HEK293 (cell line): ENCODE measurements around the gene ACP4.
A peak's percentile ranks its signal among the peaks of the same experiment; 100 is the strongest.

Source experiments
- CTCF ChIA-PET: fragments of 350-600 bp; formaldehyde crosslinking; extraction: SDS; loops from one replicate; lab custom pipeline; 2021; ENCODE audit warnings: antibody characterized with exemption; lab: Yijun Ruan, JAX
- POLR2A ChIA-PET: fragments of 300-600 bp; formaldehyde crosslinking; extraction: SDS; loops from one replicate; lab custom pipeline; 2020; ENCODE audit warnings: antibody characterized with exemption, inconsistent platforms; lab: Yijun Ruan, JAX
- H3K27ac ChIP-seq: fragments of 200-500 bp; sonication (Bioruptor generic); 2 replicates; pipeline ENCODE4 v1.5.1; 2014; ENCODE audit warnings: low read depth, low read length, control low read depth, inconsistent platforms; ENCODE audit errors: extremely low read depth
- H3K36me3 ChIP-seq, 2 experiments: fragments of 200-500 bp in 1 of 2; sonication (Bioruptor generic) in 1 of 2; 1 replicate in 1 of 2; 2 replicates in 1 of 2; pipeline ENCODE4 v1.5.1; 2014 to 2017; ENCODE audit warnings: inconsistent platforms in 2 of 2, low read length in 2 of 2; ENCODE audit not compliant: control insufficient read depth in 2 of 2, insufficient read depth in 1 of 2
- H3K4me1 ChIP-seq: fragments of 200-500 bp; sonication (Bioruptor generic); 2 replicates; pipeline ENCODE4 v1.5.1; 2014; ENCODE audit warnings: mild to moderate bottlenecking, low read length, inconsistent platforms; ENCODE audit not compliant: control insufficient read depth, insufficient read depth
- H3K4me3 ChIP-seq: 2 replicates; pipeline ENCODE4 v1.5.1; 2011; ENCODE audit warnings: low read depth, mild to moderate bottlenecking, control low read depth, low read length, moderate library complexity
- H3K9me3 ChIP-seq: fragments of 200-500 bp; sonication (Bioruptor generic); 2 replicates; pipeline ENCODE4 v1.5.1; 2014; ENCODE audit warnings: low read depth, low read length, inconsistent platforms; ENCODE audit not compliant: control insufficient read depth, insufficient read depth
- BCL11A ChIP-seq: fragments of 450-650 bp; formaldehyde crosslinking; IDR thresholded peaks from 2 replicates; pipeline ENCODE4 v1.5.1; 2016; ENCODE audit warnings: low read depth, missing biosample characterization, missing genetic modification characterization
- EGR2 ChIP-seq: fragments of 450-650 bp; formaldehyde crosslinking; IDR thresholded peaks from 2 replicates; pipeline ENCODE4 v1.5.1; 2016; ENCODE audit warnings: low read depth, missing biosample characterization, missing genetic modification characterization
- GLI2 ChIP-seq: fragments of 450-650 bp; formaldehyde crosslinking; IDR thresholded peaks from 2 replicates; pipeline ENCODE4; 2017; ENCODE audit warnings: missing biosample characterization, missing genetic modification characterization, low read depth, borderline replicate concordance
- IKZF3 ChIP-seq: fragments of 450-650 bp; IDR thresholded peaks from 2 replicates; pipeline ENCODE4 v1.5.0; 2018; ENCODE audit warnings: missing biosample characterization, mild to moderate bottlenecking, missing genetic modification characterization, moderate library complexity
- TRIM28 ChIP-seq: IDR thresholded peaks from 2 replicates; pipeline ENCODE4 v1.6.1; 2011; ENCODE audit warnings: low read length, control low read depth, borderline replicate concordance
- ZBTB17 ChIP-seq: fragments of 450-650 bp; formaldehyde crosslinking; IDR thresholded peaks from 2 replicates; pipeline ENCODE4 v1.5.1; 2016; ENCODE audit warnings: missing biosample characterization, missing genetic modification characterization
- ZNF10 ChIP-seq: fragments of 450-650 bp; formaldehyde crosslinking; IDR thresholded peaks from 2 replicates; pipeline ENCODE4 v1.5.1; 2017; ENCODE audit warnings: missing biosample characterization, missing genetic modification characterization
- ZNF157 ChIP-seq: fragments of 450-650 bp; formaldehyde crosslinking; IDR thresholded peaks from 2 replicates; pipeline ENCODE4 v1.5.1; 2016; ENCODE audit warnings: missing biosample characterization, missing genetic modification characterization
- ZNF174 ChIP-seq: fragments of 450-650 bp; formaldehyde crosslinking; IDR thresholded peaks from 2 replicates; pipeline ENCODE4 v1.5.0; 2017; ENCODE audit warnings: missing biosample characterization, mild to moderate bottlenecking, missing genetic modification characterization
- ZNF302 ChIP-seq: fragments of 450-650 bp; formaldehyde crosslinking; IDR thresholded peaks from 2 replicates; pipeline ENCODE4 v1.5.1; 2016; ENCODE audit warnings: missing biosample characterization, missing genetic modification characterization, low read depth
- ZNF391 ChIP-seq: fragments of 450-650 bp; formaldehyde crosslinking; IDR thresholded peaks from 2 replicates; pipeline ENCODE4 v1.5.1; 2016; ENCODE audit warnings: low read depth, missing biosample characterization, missing genetic modification characterization, borderline replicate concordance
- ZNF473 ChIP-seq: fragments of 450-650 bp; formaldehyde crosslinking; IDR thresholded peaks from 2 replicates; pipeline ENCODE4 v1.5.1; 2017; ENCODE audit warnings: missing biosample characterization, missing genetic modification characterization
- ZNF560 ChIP-seq: fragments of 450-650 bp; formaldehyde crosslinking; IDR thresholded peaks from 2 replicates; pipeline ENCODE4 v1.5.1; 2017; ENCODE audit warnings: missing biosample characterization, missing genetic modification characterization, borderline replicate concordance
- ZNF623 ChIP-seq: fragments of 450-650 bp; formaldehyde crosslinking; IDR thresholded peaks from 2 replicates; pipeline ENCODE4 v1.5.1; 2016; ENCODE audit warnings: missing biosample characterization, missing genetic modification characterization
- ZSCAN16 ChIP-seq: fragments of 450-650 bp; formaldehyde crosslinking; IDR thresholded peaks from 2 replicates; pipeline ENCODE4 v1.5.1; 2016; ENCODE audit warnings: missing biosample characterization, missing genetic modification characterization
- TF ChIP-seq, protein P1 (sequence below): fragments of 450-650 bp; formaldehyde crosslinking; IDR thresholded peaks from 2 replicates; pipeline ENCODE4 v1.5.1; 2016; ENCODE audit warnings: missing biosample characterization, missing genetic modification characterization
- TF ChIP-seq, protein P2 (sequence below): fragments of 450-650 bp; formaldehyde crosslinking; IDR thresholded peaks from 2 replicates; pipeline ENCODE4 v1.5.1; 2016; ENCODE audit warnings: missing biosample characterization, missing genetic modification characterization
- TF ChIP-seq, protein P3 (sequence below): sonication (generic); formaldehyde crosslinking; IDR thresholded peaks from 2 replicates; pipeline ENCODE4 v1.8.1; 2022; ENCODE audit warnings: mild to moderate bottlenecking, moderate library complexity, missing genetic modification reagents
- TF ChIP-seq, protein P4 (sequence below): fragments of 450-650 bp; formaldehyde crosslinking; IDR thresholded peaks from 2 replicates; pipeline ENCODE4 v1.5.1; 2017; ENCODE audit warnings: missing biosample characterization, missing genetic modification characterization
- TF ChIP-seq, protein P5 (sequence below): fragments of 450-650 bp; formaldehyde crosslinking; IDR thresholded peaks from 2 replicates; pipeline ENCODE4 v1.5.1; 2016; ENCODE audit warnings: missing biosample characterization, missing genetic modification characterization
- TF ChIP-seq, protein P6 (sequence below): fragments of 450-650 bp; formaldehyde crosslinking; conservative IDR thresholded peaks from 2 replicates; pipeline ENCODE4 v1.5.1; 2016; ENCODE audit warnings: low read depth, missing biosample characterization, missing genetic modification characterization

ACP4 gene

DNA sequence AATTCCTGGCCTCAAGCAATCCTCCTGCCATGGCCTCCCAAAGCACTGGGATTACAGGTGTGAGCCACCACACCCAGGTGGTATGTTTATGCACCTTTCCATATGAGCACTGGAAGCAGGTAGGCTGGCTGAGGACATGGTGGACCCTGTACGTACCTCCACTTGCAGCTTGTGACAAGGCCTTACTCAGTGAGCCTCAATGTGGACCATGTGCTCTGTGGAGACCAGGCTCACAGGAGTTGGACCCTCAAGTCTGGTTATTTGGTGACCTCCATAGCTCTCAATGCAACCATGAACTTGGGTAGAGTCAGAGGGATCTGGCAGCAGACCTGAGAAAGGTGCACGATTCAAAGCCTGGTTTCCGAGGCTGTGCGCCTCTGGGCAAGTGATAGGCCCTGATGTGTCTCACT, 5.5 kb downstream of the ACP4 start:
- TF ChIP-seq ZNF157 (tag by site-specific recombination): no peak
- no peak for TF ChIP-seq ZNF302 (tag by site-specific recombination)
- no peak for TF ChIP-seq ZNF560 (tag by site-specific recombination)
- no peak for TF ChIP-seq ZNF473 (tag by site-specific recombination)
- TF ChIP-seq EGR2 (tag by site-specific recombination): no peak
- peak; percentile 28; the same call in 1 of the 2 replicates for TF ChIP-seq TRIM28
- TF ChIP-seq, protein P1, sequence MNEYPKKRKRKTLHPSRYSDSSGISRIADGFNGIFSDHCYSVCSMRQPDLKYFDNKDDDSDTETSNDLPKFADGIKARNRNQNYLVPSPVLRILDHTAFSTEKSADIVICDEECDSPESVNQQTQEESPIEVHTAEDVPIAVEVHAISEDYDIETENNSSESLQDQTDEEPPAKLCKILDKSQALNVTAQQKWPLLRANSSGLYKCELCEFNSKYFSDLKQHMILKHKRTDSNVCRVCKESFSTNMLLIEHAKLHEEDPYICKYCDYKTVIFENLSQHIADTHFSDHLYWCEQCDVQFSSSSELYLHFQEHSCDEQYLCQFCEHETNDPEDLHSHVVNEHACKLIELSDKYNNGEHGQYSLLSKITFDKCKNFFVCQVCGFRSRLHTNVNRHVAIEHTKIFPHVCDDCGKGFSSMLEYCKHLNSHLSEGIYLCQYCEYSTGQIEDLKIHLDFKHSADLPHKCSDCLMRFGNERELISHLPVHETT (tag by site-specific recombination): no peak
- TF ChIP-seq ZNF174 (tag by site-specific recombination): no peak
- peak; percentile 15; the same call in 1 of the 2 replicates for TF ChIP-seq ZNF391 (tag by site-specific recombination)
- TF ChIP-seq ZBTB17 (tag by site-specific recombination): peak; percentile 30; the same call in 1 of the 2 replicates
- TF ChIP-seq, protein P2, sequence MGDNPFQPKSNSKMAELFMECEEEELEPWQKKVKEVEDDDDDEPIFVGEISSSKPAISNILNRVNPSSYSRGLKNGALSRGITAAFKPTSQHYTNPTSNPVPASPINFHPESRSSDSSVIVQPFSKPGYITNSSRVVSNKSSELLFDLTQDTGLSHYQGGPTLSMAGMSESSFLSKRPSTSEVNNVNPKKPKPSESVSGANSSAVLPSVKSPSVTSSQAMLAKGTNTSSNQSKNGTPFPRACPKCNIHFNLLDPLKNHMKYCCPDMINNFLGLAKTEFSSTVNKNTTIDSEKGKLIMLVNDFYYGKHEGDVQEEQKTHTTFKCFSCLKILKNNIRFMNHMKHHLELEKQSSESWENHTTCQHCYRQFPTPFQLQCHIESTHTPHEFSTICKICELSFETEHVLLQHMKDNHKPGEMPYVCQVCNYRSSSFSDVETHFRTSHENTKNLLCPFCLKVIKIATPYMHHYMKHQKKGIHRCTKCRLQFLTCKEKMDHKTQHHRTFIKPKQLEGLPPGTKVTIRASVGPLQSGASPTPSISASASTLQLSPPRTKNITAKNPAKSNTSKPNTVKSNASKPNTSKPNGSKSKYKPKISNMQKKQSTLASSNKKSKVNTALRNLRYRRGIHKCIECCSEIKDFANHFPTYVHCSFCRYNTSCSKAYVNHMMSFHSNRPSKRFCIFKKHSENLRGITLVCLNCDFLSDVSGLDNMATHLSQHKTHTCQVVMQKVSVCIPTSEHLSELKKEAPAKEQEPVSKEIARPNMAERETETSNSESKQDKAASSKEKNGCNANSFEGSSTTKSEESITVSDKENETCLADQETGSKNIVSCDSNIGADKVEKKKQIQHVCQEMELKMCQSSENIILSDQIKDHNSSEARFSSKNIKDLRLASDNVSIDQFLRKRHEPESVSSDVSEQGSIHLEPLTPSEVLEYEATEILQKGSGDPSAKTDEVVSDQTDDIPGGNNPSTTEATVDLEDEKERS (tag by site-specific recombination): peak; percentile 70; the same call in 1 of the 2 replicates
- TF ChIP-seq ZNF10: no peak
- no peak overlapping the region for H3K27ac ChIP-seq
- H3K4me3 ChIP-seq: no peak overlapping the region
- ChIA-PET POLR2A (interaction anchor here (1.0 to 7.9 kb wide), 7 partner anchors 7 to 467 kb away, joined by 3 to 85 read pairs (median 4); partner anchors contain the start of gene KCNC3), CTCF (interaction anchor here (0.6 to 9.4 kb wide), 5 partner anchors 11 to 126 kb away, joined by 3 to 79 read pairs (median 5); no protein-coding TSS in a partner anchor)
- H3K9me3 ChIP-seq: no peaks in the 10 kb centered on the region
- H3K36me3 ChIP-seq: peaks cover 14 to 54% of the 10 kb centered on the region in 2 experiments
- peaks cover 4% of the 10 kb centered on the region; the same call in 1 of the 2 replicates for H3K4me1 ChIP-seq

DNA sequence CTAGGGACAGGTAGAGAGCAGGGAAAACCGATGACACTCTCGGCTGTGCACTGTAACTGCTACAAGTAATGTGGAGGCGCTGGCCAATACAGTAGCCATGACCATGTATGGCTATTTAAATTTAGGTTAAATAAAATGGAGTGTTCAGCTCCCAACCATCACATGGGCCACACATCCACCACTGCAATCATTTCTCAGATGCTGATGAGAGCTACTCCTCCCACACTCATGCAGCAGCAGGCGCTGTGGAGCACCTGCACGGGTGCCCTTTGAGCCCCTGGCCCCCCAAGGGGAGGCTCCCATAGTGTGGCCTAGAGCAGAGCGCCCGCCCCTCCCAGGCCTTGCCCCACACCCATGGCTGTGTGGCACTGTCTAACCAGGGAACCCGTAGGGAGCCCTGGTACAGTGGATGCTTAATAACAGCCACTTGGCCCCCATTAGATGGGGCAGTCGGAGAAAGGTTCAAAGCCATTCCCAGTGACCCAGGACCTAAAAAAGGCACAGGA, 6.0 kb downstream of the ACP4 start:
- Histone ChIP-seq H3K9me3 (no peaks in the 10 kb centered on the region), H3K36me3 (peaks cover 19 to 59% of the 10 kb centered on the region in 2 experiments), H3K27ac (no peak overlapping the region), H3K4me1 (peaks cover 4% of the 10 kb centered on the region; the same call in 1 of the 2 replicates), H3K4me3 (no peak overlapping the region)
- CTCF ChIA-PET: interaction anchor here (0.6 to 9.4 kb wide), 2 partner anchors 72 to 125 kb away, joined by 3 to 79 read pairs; no protein-coding TSS in a partner anchor
- POLR2A ChIA-PET: interaction anchor here (0.6 to 7.9 kb wide), 8 partner anchors 7 to 467 kb away, joined by 3 to 85 read pairs (median 4); partner anchors contain the start of gene KCNC3
- TF ChIP-seq, protein P3, sequence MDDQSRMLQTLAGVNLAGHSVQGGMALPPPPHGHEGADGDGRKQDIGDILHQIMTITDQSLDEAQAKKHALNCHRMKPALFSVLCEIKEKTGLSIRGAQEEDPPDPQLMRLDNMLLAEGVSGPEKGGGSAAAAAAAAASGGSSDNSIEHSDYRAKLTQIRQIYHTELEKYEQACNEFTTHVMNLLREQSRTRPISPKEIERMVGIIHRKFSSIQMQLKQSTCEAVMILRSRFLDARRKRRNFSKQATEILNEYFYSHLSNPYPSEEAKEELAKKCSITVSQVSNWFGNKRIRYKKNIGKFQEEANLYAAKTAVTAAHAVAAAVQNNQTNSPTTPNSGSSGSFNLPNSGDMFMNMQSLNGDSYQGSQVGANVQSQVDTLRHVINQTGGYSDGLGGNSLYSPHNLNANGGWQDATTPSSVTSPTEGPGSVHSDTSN (CRISPR knock-in tag): no peak
- TF ChIP-seq, protein P4, sequence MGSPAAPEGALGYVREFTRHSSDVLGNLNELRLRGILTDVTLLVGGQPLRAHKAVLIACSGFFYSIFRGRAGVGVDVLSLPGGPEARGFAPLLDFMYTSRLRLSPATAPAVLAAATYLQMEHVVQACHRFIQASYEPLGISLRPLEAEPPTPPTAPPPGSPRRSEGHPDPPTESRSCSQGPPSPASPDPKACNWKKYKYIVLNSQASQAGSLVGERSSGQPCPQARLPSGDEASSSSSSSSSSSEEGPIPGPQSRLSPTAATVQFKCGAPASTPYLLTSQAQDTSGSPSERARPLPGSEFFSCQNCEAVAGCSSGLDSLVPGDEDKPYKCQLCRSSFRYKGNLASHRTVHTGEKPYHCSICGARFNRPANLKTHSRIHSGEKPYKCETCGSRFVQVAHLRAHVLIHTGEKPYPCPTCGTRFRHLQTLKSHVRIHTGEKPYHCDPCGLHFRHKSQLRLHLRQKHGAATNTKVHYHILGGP: no peak
- TF ChIP-seq ZNF623 (tag by site-specific recombination): no peak
- no peak for TF ChIP-seq ZSCAN16 (tag by site-specific recombination)
- TF ChIP-seq, protein P5, sequence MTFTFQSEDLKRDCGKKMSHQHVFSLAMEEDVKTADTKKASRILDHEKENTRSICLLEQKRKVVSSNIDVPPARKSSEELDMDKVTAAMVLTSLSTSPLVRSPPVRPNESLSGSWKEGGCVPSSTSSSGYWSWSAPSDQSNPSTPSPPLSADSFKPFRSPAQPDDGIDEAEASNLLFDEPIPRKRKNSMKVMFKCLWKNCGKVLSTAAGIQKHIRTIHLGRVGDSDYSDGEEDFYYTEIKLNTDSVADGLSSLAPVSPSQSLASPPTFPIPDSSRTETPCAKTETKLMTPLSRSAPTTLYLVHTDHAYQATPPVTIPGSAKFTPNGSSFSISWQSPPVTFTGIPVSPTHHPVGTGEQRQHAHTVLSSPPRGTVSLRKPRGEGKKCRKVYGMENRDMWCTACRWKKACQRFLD (tag by site-specific recombination): no peak
- TF ChIP-seq IKZF3 (tag by site-specific recombination): 0 out of 2 replicates have a peak, but pooled peaks have one; percentile 40
- TF ChIP-seq GLI2 (tag by site-specific recombination): no peak
- TF ChIP-seq, protein P6, sequence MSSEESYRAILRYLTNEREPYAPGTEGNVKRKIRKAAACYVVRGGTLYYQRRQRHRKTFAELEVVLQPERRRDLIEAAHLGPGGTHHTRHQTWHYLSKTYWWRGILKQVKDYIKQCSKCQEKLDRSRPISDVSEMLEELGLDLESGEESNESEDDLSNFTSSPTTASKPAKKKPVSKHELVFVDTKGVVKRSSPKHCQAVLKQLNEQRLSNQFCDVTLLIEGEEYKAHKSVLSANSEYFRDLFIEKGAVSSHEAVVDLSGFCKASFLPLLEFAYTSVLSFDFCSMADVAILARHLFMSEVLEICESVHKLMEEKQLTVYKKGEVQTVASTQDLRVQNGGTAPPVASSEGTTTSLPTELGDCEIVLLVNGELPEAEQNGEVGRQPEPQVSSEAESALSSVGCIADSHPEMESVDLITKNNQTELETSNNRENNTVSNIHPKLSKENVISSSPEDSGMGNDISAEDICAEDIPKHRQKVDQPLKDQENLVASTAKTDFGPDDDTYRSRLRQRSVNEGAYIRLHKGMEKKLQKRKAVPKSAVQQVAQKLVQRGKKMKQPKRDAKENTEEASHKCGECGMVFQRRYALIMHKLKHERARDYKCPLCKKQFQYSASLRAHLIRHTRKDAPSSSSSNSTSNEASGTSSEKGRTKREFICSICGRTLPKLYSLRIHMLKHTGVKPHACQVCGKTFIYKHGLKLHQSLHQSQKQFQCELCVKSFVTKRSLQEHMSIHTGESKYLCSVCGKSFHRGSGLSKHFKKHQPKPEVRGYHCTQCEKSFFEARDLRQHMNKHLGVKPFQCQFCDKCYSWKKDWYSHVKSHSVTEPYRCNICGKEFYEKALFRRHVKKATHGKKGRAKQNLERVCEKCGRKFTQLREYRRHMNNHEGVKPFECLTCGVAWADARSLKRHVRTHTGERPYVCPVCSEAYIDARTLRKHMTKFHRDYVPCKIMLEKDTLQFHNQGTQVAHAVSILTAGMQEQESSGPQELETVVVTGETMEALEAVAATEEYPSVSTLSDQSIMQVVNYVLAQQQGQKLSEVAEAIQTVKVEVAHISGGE: no peak
- peak; percentile 19; the same call in 1 of the 2 replicates for TF ChIP-seq BCL11A (tag by site-specific recombination)
